GM18861 (cell line): ENCODE data around the gene FKBP1B.
"Not testable (repeated sequence)": the region's sequence is repeated elsewhere in the genome, so short reads cannot be mapped to it uniquely, and the experiment has no call there.

Source experiments
- ATAC-seq: cut with Tn5 transposase; IDR thresholded peaks from one replicate; pipeline ENCODE4 v1.9.1; 2021; ENCODE audit not compliant: unreplicated experiment

FKBP1B gene

GRCh38 chr2:24049485-24050021, at the start of gene FKBP1B:
TSS of gene FKBP1B (plus strand) at chr2:24049741. CDS start at chr2:24049850, 109 bp downstream.
- ATAC-seq = no peak

- ATAC-seq = no peak
Observed at GRCh38 chr2:24007693-24008092, 41.8 kb upstream of the FKBP1B start.

- no peak for ATAC-seq
Observed at GRCh38 chr2:24008672-24009366, 40.7 kb upstream of the FKBP1B start.

GRCh38 chr2:24009367-24009679, 40.2 kb upstream of the FKBP1B start:
- ATAC-seq = no peak

GRCh38 chr2:24009680-24010476, 39.7 kb upstream of the FKBP1B start, which contains the start of gene MFSD2B:
TSS of gene MFSD2B (plus strand) at chr2:24010085. CDS start at chr2:24010097, 12 bp downstream.
- no peak for ATAC-seq

GRCh38 chr2:24010477-24011249, 38.9 kb upstream of the FKBP1B start:
- ATAC-seq = no peak

GRCh38 chr2:24011250-24012104, 38.1 kb upstream of the FKBP1B start:
- no peak for ATAC-seq

GRCh38 chr2:24012521-24013188, 36.9 kb upstream of the FKBP1B start:
- ATAC-seq = no peak

GRCh38 chr2:24014902-24015301, 34.6 kb upstream of the FKBP1B start:
- not testable (repeated sequence) for ATAC-seq

GRCh38 chr2:24015562-24016375, 33.8 kb upstream of the FKBP1B start:
- no peak for ATAC-seq

GRCh38 chr2:24016376-24016761, 33.2 kb upstream of the FKBP1B start:
- ATAC-seq = no peak

- no peak for ATAC-seq
Observed at GRCh38 chr2:24016853-24017703, 32.5 kb upstream of the FKBP1B start.

- no peak for ATAC-seq
Observed at GRCh38 chr2:24017711-24018110, 31.8 kb upstream of the FKBP1B start.

- ATAC-seq = no peak
Observed at GRCh38 chr2:24018241-24018640, 31.3 kb upstream of the FKBP1B start.

GRCh38 chr2:24019729-24020128, 29.8 kb upstream of the FKBP1B start:
- no peak for ATAC-seq

GRCh38 chr2:24020244-24020643, 29.3 kb upstream of the FKBP1B start:
- ATAC-seq = no peak

- no peak for ATAC-seq
Observed at GRCh38 chr2:24021122-24021998, 28.2 kb upstream of the FKBP1B start.
